ENCODE measurements around the gene SNX33. TPM values are rescaled to one million over a fixed set of nuclear protein-coding genes. Genes with fewer than 3 reads are reported as not detected.

SNX33 gene
- polyA plus RNA-seq, 10 donors, result 12.4 to 19.3 (median 15.1) TPM

Other genes with a start within 250 kb of the SNX33 start
- 10 to 100 TPM; 25.7 to 38.3 (median 30.4) TPM for gene SIN3A, start 196.2 kb upstream of the SNX33 start, polyA plus RNA-seq (ENCODE audit: insufficient read length in 10 of 10)
- 10 to 100 TPM; 18.9 to 35.2 (median 23.8) TPM for gene PTPN9, start 68.6 kb upstream of the SNX33 start, polyA plus RNA-seq (ENCODE audit: insufficient read length in 10 of 10)
- 10 to 100 TPM; 16.7 to 25.5 (median 20.2) TPM for gene SNUPN, start 22.2 kb upstream of the SNX33 start, polyA plus RNA-seq (ENCODE audit: insufficient read length in 10 of 10)
- 10 to 100 TPM; 25.1 to 38.3 (median 31.1) TPM for gene IMP3, start 7.7 kb upstream of the SNX33 start, polyA plus RNA-seq (ENCODE audit: insufficient read length in 10 of 10)
- gene CSPG4, start 64.9 kb downstream of the SNX33 start, polyA plus RNA-seq (ENCODE audit: insufficient read length in 10 of 10), result 10 to 100 TPM; 47.8 to 91.9 (median 81.5) TPM
- 10 to 100 TPM; 44.0 to 64.5 (median 56.1) TPM for gene UBE2Q2, start 195.5 kb downstream of the SNX33 start, polyA plus RNA-seq (ENCODE audit: insufficient read length in 10 of 10)